WERI-Rb-1 (cell line): Measurements from ENCODE around the gene SERPINF2.

Experiments
- DNase-seq: peaks from one replicate; pipeline ENCODE4 v3.0.0-alpha.2; 2020
- H3K27ac ChIP-seq: fragments of 250-450 bp; sonication (Bioruptor Pico); 2 replicates; pipeline ENCODE4 v1.5.1; 2020; ENCODE audit warnings: mild to moderate bottlenecking, moderate library complexity
- H3K27me3 ChIP-seq: fragments of 250-450 bp; sonication (Bioruptor Pico); 2 replicates; pipeline ENCODE4 v1.5.1; 2021; ENCODE audit warnings: mild to moderate bottlenecking, low read depth, moderate library complexity; ENCODE audit not compliant: insufficient read depth, severe bottlenecking
- H3K36me3 ChIP-seq: fragments of 250-450 bp; sonication (Bioruptor Pico); 2 replicates; pipeline ENCODE4 v1.5.1; 2020; ENCODE audit warnings: mild to moderate bottlenecking, moderate library complexity
- H3K4me3 ChIP-seq: 2 replicates; pipeline ENCODE4 v1.5.1; 2011; ENCODE audit warnings: low read depth, mild to moderate bottlenecking, control low read depth, low read length
- H3K9me3 ChIP-seq: fragments of 250-450 bp; sonication (Bioruptor Pico); 2 replicates; pipeline ENCODE4 v1.5.1; 2021; ENCODE audit warnings: mild to moderate bottlenecking, moderate library complexity; ENCODE audit not compliant: severe bottlenecking
- CTCF ChIP-seq: IDR thresholded peaks from 2 replicates; pipeline ENCODE4 v1.5.1; 2011; ENCODE audit warnings: low read depth, mild to moderate bottlenecking, control low read depth, inconsistent platforms, low read length

The SERPINF2 gene

GRCh38 chr17:1730326-1731193 lies 12.1 kb upstream of the SERPINF2 start:
- Histone ChIP-seq H3K27me3 (no peaks in the 10 kb centered on the region), H3K9me3 (no peaks in the 10 kb centered on the region), H3K27ac (no peak overlapping the region), H3K4me3 (no peak overlapping the region), H3K36me3 (peaks cover 18% of the 10 kb centered on the region)
- TF ChIP-seq CTCF, result no peak
- DNase-seq, result no peak

- no peak for TF ChIP-seq CTCF
- Histone ChIP-seq H3K9me3 (no peaks in the 10 kb centered on the region), H3K36me3 (peaks cover 18% of the 10 kb centered on the region), H3K4me3 (no peak overlapping the region), H3K27ac (no peak overlapping the region), H3K27me3 (no peaks in the 10 kb centered on the region)
- no peak for DNase-seq
Observed at GRCh38 chr17:1731194-1731506, 11.5 kb upstream of the SERPINF2 start.

GRCh38 chr17:1732241-1732832 lies 10.3 kb upstream of the SERPINF2 start:
- H3K36me3 ChIP-seq, result peaks cover 23% of the 10 kb centered on the region
- no peak overlapping the region for H3K27ac ChIP-seq

GRCh38 chr17:1732833-1733321 lies 9.8 kb upstream of the SERPINF2 start:
- peaks cover 22% of the 10 kb centered on the region for H3K36me3 ChIP-seq
- H3K4me3 ChIP-seq, result no peak overlapping the region
- H3K27me3 ChIP-seq, result no peaks in the 10 kb centered on the region
- DNase-seq, result no peak
- H3K9me3 ChIP-seq, result no peaks in the 10 kb centered on the region
- no peak for TF ChIP-seq CTCF
- H3K27ac ChIP-seq, result no peak overlapping the region

More at GRCh38 chr17:1732241-1732832, 10.3 kb upstream of the SERPINF2 start:
- H3K9me3 ChIP-seq, result no peaks in the 10 kb centered on the region
- no peaks in the 10 kb centered on the region for H3K27me3 ChIP-seq
- no peak for DNase-seq
- TF ChIP-seq CTCF, result no peak
- no peak overlapping the region for H3K4me3 ChIP-seq

GRCh38 chr17:1733759-1734158 lies 8.9 kb upstream of the SERPINF2 start:
- Histone ChIP-seq H3K9me3 (no peaks in the 10 kb centered on the region), H3K27me3 (no peaks in the 10 kb centered on the region), H3K4me3 (no peak overlapping the region), H3K36me3 (peaks cover 19% of the 10 kb centered on the region), H3K27ac (no peak overlapping the region)
- DNase-seq, result no peak
- no peak for TF ChIP-seq CTCF
